Measurements from ENCODE around the gene RP9. TPM values are rescaled to one million over a fixed set of nuclear protein-coding genes. Genes with fewer than 3 reads are reported as not detected.

RP9 gene
- total and polyA plus RNA-seq, 11 donors: 12.4 to 31.7 (median 18.0) TPM

DNA sequence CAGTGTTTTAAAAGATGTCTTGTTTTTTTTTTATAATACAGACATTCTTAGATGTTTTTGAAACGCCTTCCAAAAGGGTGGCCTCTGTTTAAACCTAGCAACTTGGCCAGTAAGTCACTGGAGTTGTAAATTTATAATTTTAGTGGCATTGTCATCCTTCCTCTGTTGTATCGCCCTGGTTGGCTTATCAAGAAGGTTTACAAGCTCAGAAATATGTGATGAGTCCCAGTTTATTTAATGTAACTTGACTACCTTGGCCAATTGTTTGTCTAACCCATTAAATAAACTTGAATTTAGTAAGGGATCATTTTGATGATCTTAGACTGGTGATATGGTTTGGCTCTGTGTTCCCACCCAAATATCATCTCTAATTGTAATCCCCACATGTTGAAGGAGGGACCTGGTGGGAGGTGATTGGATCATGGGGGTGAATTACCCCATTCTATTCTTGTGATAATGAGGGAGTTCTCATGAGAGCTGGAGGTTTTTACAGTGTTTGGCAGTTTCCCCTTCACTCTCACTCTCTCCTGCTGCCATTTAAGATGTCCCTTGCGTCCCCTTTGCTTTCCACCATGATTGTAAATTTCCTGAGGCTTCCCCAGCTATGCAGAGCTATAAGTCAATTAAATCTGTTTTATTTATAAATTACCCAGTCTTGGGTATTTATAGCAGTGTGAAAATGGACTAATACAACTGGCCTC is 33.2 kb downstream of the RP9 start:
- DNase-seq (no peak), ATAC-seq (no peak)
- 70 to 87% (median 82%) methylated on average over 3 of the region's 3 CpGs for WGBS, 4 donors
- TF ChIP-seq POLR2A (IDR thresholded peaks at IDR 0.05) (no peak), CTCF (IDR thresholded peaks at IDR 0.05) (no peak)
- Histone ChIP-seq H3K4me3 (no peak overlapping the region), H3K9me3 (no peaks in the 10 kb centered on the region), H3K27me3 (no peaks in the 10 kb centered on the region), H3K36me3 (no peaks in the 10 kb centered on the region), H3K27ac (no peak overlapping the region), H3K4me1 (peaks cover 0 to 13% (median 5%) of the 10 kb centered on the region in 12 donors)
- intact Hi-C loops (cut with DNase I): no loop called here

GRCh38 chr7:33073243-33073642 is 36.0 kb downstream of the RP9 start:
- Histone ChIP-seq H3K4me3 (no peak overlapping the region), H3K27ac (peak overlapping the region in 5 of 12 donors; percentile 64 to 75 (median 67)), H3K27me3 (no peaks in the 10 kb centered on the region), H3K36me3 (no peaks in the 10 kb centered on the region), H3K9me3 (peaks cover 0 to 19% (median 10%) of the 10 kb centered on the region in 12 donors), H3K4me1 (peaks cover 0 to 13% (median 5%) of the 10 kb centered on the region in 12 donors)
- 76 to 97% (median 91%) methylated on average over 4 of the region's 4 CpGs for WGBS, 4 donors
- ATAC-seq: no peak
- DNase-seq: no peak
- intact Hi-C loops (cut with DNase I): no loop called here
- TF ChIP-seq CTCF (IDR thresholded peaks at IDR 0.05) (no peak), POLR2A (IDR thresholded peaks at IDR 0.05) (no peak)

DNA sequence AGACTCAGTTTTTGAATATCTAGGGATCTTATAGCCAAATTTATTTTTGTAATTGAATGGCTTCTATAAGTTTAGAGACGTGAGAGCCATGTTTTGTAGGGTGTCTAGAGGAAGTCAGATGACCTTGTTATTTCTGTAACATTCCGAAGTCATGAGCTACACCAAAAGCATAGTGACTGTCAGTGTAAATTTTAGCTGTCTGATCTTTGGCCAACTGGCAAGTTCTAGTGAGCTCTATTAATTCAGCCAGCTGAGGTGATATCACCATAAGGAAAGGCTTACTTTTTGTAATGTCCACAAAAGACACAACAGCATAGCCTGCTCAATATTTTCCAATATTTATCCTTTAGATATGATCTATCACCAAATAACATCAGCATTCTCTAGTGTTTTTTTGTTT is 36.7 kb downstream of the RP9 start:
- DNase-seq (peak in 1 of 5 donors; percentile 41), ATAC-seq (peak; percentile 81 to 91 (median 83))
- peak overlapping the region in 9 of 12 donors; percentile 2 to 85 (median 64) for H3K27ac ChIP-seq
- WGBS, 4 donors: 7 to 21% (median 11%) methylated on average over 2 of the region's 2 CpGs
- intact Hi-C loops (cut with DNase I): no loop called here
- H3K36me3 ChIP-seq: no peaks in the 10 kb centered on the region
- no peak overlapping the region for H3K4me3 ChIP-seq
- no peaks in the 10 kb centered on the region for H3K27me3 ChIP-seq
- peaks cover 0 to 19% (median 10%) of the 10 kb centered on the region in 12 donors for H3K9me3 ChIP-seq
- H3K4me1 ChIP-seq: peaks cover 0 to 13% (median 5%) of the 10 kb centered on the region in 12 donors
- no peak for TF ChIP-seq POLR2A (IDR thresholded peaks at IDR 0.05)
- TF ChIP-seq CTCF (IDR thresholded peaks at IDR 0.05): no peak

GRCh38 chr7:33070831-33071230 is 38.4 kb downstream of the RP9 start:
- Histone ChIP-seq H3K4me3 (no peak overlapping the region), H3K27ac (no peak overlapping the region), H3K4me1 (peaks cover 0 to 13% (median 5%) of the 10 kb centered on the region in 12 donors), H3K9me3 (peaks cover 0 to 33% (median 17%) of the 10 kb centered on the region in 12 donors), H3K36me3 (no peaks in the 10 kb centered on the region), H3K27me3 (no peaks in the 10 kb centered on the region)
- DNase-seq (no peak), ATAC-seq (no peak)
- intact Hi-C loops (cut with DNase I): no loop called here
- TF ChIP-seq CTCF (IDR thresholded peaks at IDR 0.05): no peak
- TF ChIP-seq POLR2A (IDR thresholded peaks at IDR 0.05): no peak
- WGBS, 4 donors: 66 to 86% (median 79%) methylated on average over 6 of the region's 6 CpGs

Data from heart left ventricle (tissue), 16 donors.